NCI-H2196 treated with DMSO at 0.1 percent for 48 hours (cell line): ENCODE data around the gene SKI.

Experiments
- DNase-seq: peaks from one replicate; lab custom pipeline; 2025; ENCODE audit not compliant: unreplicated experiment; lab: John Stamatoyannopoulos, UW

Gene SKI

GRCh38 chr1:2348346-2349325, 120.5 kb downstream of the SKI start:
- DNase-seq, result no peak

DNA sequence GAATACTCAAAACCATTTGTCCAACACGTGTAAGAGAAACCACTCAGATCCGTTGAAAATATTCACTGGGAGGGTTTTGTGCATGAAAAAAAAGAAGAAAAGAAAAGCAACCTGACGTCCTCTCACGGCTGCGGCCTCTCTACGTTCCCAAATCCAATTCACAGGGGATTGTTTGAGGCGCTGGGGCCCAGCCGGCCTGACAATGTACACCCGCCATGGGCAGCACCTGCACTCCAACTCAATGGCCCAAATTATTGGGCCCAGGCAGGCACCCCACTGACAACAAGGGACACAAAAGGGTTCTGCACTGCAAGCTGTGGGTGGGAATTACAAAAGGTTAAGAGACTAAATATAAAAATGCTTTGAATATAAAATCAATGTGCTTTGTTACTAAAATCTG, 121.7 kb downstream of the SKI start:
- no peak for DNase-seq

- no peak for DNase-seq
Measured at GRCh38 chr1:2350501-2350900, 122.4 kb downstream of the SKI start.

GRCh38 chr1:2350911-2351655, 123.0 kb downstream of the SKI start:
- DNase-seq, result no peak

GRCh38 chr1:2351723-2352122, 123.6 kb downstream of the SKI start:
- no peak for DNase-seq

DNA sequence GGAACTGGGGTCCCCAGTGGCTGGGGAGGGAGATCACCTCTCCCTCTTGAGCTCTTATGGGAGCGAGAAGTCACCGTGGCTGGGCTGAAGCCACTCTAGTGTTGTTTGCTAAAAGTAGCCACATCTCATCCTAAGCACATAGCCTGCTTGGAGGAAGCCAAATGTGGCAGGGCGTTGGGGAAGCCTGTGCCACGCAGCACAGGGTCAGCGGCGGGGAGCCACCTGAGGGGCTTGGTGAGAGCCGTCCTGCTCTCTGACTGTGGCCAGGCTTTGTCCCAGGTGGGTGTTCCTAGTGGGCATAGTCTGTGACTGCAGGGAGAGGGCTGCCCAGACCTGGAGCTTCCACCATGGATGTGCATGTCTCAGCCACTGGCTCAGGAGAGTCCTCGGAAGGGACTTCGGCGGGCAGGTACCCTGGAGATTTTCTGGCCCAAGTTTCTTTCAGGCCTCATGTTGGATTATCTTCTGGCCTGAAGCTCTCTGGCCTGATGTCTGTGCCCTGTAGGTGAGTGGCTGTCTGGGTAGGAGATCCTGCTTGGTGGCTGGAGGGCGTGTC, 124.3 kb downstream of the SKI start:
- DNase-seq, result no peak

DNA sequence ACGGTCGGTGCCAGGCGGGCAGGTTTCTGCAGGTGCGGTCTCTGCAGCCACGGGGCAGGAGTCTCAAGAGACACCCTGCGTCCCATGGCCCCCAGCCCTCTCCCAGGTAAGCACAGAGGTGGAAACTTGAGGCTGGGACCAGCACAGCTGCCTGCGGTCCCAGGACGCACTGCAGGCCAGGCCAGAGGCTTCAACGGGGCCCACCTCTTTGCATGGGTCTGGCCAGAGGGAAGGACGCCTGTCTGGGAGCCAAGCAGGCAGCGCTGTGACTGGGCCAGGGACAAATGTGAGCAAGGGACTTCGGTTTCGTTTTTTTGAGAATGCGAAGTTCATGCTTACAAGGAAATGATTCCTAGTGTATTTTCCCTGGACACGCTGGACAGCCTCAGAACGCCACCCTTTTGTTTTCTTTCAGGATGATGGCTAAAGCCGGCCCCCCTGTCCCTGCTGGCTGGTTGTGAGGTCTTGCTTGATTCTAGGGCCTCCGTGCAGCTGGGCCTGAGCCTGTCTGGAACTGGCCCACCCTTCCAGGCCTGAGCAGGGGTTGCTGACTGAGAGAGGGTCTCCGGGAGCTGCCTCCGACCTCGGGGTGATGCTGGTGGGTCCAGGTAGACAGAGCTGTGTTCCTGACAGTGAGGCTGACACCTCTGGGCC, 124.9 kb downstream of the SKI start:
- DNase-seq, result no peak

DNA sequence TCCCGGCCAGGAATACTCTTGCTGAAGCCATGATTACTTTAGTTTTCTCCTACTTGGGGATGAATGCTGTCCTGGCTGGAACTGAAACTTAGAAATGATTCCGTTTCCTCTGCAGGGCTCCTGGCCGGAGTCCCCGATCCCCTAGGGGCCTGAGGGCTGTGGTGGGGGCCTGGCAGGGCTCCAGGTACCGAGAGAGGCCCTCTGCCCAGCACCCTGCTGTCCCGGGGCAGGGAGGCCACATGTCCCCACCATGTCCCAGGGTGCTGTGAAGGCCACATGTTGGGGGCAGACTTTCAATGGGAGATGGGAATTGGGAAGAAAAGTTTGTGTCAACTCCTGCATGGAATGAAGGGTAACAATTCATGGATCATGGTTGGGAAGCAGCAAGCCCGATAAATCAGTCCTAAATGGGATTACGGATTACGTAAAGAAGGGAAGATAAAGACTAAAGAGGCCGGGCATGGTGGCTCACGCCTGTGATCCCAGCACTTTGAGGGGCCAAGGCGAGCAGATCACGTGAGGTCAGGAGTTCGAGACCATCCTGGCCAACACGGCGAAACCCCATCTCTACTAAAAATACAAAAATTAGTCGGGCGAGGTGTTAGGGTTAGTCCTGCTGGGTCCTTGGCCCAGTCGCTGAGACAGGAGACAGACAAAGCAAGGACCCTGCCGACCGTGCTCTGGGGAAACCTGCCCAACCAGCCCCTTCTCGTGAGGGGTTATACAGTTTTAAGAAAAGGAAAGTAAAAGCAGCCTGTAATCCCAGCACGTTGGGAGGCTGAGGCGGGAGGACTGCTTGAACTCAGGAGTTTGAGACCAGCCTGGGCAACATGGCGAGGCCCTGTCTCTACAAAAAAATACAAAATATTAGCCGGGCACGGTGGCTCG, 125.7 kb downstream of the SKI start:
- DNase-seq, result no peak

DNA sequence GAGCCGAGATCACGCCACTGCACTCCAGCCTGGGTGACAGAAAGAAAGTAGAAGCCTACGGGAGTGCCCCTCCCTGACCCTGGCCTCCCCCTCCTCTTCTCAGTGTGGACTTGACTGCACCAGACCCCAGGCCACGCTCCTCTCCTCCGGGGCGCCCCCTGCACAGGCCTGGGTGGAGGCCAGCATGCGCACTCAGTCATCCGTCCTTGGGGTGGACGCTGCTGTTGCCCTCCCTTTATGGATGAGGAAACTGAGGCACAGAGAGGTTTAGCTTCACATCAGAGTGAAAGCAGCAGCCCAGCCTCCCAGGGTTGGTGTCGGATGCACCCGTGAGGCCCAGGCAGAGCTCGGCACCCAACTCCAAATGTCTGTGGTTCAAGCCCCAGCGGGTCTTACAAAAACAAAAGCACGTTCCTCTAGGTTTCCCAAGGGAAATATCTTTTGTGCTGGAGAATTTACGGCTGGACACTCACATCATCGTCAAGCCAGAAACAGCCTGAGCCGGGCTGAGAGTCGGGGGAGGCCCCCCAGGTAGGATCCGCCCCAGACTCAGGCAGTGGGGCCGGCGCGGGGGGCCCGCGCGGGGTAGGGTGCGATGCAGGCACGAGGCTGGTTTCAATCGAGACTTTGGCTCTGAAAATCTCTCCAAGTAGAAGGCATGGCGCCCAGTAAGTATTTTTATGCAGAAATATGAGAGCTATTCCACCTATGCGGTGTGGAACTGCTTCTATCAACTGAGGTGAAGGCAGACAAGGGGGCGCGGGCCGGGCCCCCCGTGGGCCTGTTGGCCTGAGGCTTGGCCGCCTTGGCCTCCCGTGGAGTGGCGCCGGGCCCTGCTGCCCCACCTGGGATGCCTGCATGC, 126.6 kb downstream of the SKI start:
- DNase-seq, result no peak

DNA sequence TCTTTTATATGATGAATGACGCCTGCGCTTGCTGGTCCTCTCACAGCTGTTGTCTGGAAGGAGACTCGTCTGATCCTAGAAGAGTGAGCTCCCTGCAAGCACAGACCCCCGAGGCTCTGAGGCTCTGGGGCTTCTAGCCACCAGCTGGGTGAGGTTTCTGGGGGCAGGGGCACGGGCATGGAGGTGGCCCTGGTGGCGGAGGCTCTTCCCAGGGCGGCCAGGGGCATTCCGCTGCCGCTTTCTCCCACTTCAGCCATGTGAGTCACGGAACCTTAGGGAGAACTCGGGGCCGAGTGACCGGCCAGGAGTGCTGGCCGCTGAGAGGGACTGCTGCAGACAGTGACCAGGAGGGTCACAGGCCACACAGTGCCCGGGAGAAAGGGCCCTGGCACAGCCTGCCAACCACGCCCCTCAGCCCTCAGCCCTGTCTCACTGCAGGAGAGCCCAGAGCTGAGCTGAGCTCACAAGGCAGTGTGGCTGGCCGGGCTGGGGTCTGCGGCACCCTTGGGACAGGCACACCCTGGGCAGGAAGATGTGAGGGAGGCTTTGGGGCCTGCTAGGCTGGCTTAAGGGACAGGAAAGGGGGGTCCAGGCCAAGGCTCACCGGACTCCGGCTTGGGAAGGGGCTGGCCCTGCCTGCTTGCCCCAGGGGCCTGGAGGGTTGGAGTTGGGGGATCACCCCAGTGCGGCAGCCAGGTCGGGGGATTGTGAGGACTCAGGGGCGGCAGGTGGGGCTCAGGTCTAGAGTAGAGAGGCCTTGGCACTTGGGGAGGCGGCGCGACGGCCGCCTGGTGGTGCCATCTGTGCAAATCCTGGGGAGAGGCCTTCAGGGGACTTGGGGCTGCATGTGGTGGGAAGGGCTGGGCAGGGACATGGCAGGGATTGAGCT, 127.5 kb downstream of the SKI start:
- DNase-seq, result no peak

- DNase-seq, result no peak
Measured at GRCh38 chr1:2356401-2356800, 128.3 kb downstream of the SKI start.

- DNase-seq, result no peak
Measured at GRCh38 chr1:2356911-2357845, 129.1 kb downstream of the SKI start.

DNA sequence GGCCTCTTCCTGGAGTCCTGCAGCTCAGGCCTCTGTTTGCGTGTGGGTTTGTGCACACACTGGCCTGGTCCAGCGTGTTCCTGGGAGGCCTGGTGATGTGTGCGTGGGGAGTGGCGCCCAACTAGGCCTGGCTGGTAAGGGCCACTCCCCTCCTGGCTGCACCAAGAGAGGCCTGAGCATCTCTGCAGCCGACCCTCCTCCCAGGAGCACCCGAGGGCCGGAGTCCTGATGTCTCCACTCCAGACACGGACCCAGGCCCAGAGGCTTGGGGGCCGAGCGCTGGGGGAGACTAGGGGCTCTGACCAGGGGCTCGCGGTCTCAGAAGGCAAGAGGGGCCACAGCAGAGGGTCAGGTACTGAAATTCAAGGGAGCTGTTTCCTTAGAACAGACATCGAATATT, 130.0 kb downstream of the SKI start:
- DNase-seq, result no peak

- DNase-seq, result no peak
Measured at GRCh38 chr1:2358651-2359640, 130.8 kb downstream of the SKI start.
